Suprapubic skin (tissue), 4 donors: Measurements from ENCODE around the gene PPP1R13B. TPM values are rescaled to one million over a fixed set of nuclear protein-coding genes. Genes with fewer than 3 reads are reported as not detected.
A peak's percentile ranks its signal among the peaks of the same experiment; 100 is the strongest.

ENCODE experiments used
- DNase-seq, 2 donors: peaks; one replicate each; pipeline ENCODE4 v3.0.0-alpha.2; 2019; ENCODE audit warnings: low spot score in 2 of 2
- H3K27ac ChIP-seq: fragments of 200-600 bp; sonication (generic); one replicate; pipeline ENCODE4 v1.5.1; 2019
- H3K27me3 ChIP-seq: fragments of 200-600 bp; sonication (generic); one replicate; pipeline ENCODE4 v1.5.1; 2019
- H3K36me3 ChIP-seq: fragments of 200-600 bp; sonication (generic); one replicate; pipeline ENCODE4 v1.5.1; 2019
- H3K4me1 ChIP-seq: fragments of 200-600 bp; sonication (generic); one replicate; pipeline ENCODE4 v1.5.1; 2019
- H3K4me3 ChIP-seq: fragments of 200-600 bp; sonication (generic); one replicate; pipeline ENCODE4 v1.5.1; 2019; ENCODE audit warnings: mild to moderate bottlenecking
- H3K9me3 ChIP-seq: fragments of 200-600 bp; sonication (generic); one replicate; pipeline ENCODE4 v1.5.1; 2019
- EP300 ChIP-seq: sonication (generic); formaldehyde crosslinking; IDR thresholded peaks from one replicate; pipeline ENCODE4 v1.6.1; 2017; ENCODE audit warnings: antibody characterized with exemption
- POLR2A ChIP-seq, 2 donors: fragments of 450-650 bp; IDR thresholded peaks; one replicate each; pipeline ENCODE4 v1.6.1; 2017; ENCODE audit warnings: antibody characterized with exemption in 2 of 2, mild to moderate bottlenecking in 2 of 2, moderate library complexity in 2 of 2
- POLR2AphosphoS5 ChIP-seq, 3 donors: sonication (generic); formaldehyde crosslinking; IDR thresholded peaks; one replicate each; pipeline ENCODE4 v1.6.1; 2017; ENCODE audit warnings: antibody characterized with exemption in 3 of 3
- WGBS: methylation state at CpG from one replicate; pipeline ENCODE4 v1.1.5; 2018; 5-methylcytosine and 5-hydroxymethylcytosine counted together
- total RNA-seq, 4 donors: library from RNA; depleted of rRNA; stranded (reverse); fragments of >200 nt; gene quantifications; one replicate each; pipeline ENCODE4 v1.1.0, GENCODE V29; 2016
- TF ChIP-seq, protein P1 (sequence below), 2 donors: fragments of 200-600 bp in 1 of 2; fragments of 450-650 bp in 1 of 2; sonication (generic) in 1 of 2; IDR thresholded peaks; one replicate each; pipeline ENCODE4 v1.5.1; 2016 to 2019; ENCODE audit warnings: antibody characterized with exemption in 2 of 2, mild to moderate bottlenecking in 1 of 2, moderate library complexity in 1 of 2

Gene PPP1R13B
- total RNA-seq, 4 donors from 2014 or later: 21.7 to 51.6 (median 36.4) TPM

DNA sequence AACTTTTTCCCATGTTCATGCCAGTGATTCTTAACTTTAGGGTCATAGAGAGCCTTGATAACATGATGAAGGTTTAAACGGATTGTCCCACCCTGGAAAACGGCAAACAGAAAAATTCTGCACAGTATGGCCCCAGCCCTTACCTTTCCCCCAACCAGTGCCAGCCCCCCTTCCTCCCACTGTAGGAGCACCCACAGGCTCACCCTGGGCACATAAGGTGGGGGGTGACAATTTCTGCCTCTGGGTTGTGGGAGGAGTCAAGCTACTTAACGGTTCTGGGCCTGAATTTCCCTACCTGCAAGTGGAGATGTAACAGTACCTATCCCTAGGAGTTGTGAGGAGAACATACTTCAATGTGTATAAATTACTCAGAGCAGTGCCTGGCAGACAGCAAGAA, 150.2 kb downstream of the PPP1R13B start:
- DNase-seq: peak in 1 of 2 donors; percentile 29
- Histone ChIP-seq H3K4me3 (no peak overlapping the region), H3K36me3 (peaks cover 70% of the 10 kb centered on the region), H3K27ac (no peak overlapping the region), H3K4me1 (peaks cover 70% of the 10 kb centered on the region), H3K27me3 (no peaks in the 10 kb centered on the region), H3K9me3 (no peaks in the 10 kb centered on the region)
- 23% methylated on average over 3 of the region's 3 CpGs for WGBS
- TF ChIP-seq, protein P1, sequence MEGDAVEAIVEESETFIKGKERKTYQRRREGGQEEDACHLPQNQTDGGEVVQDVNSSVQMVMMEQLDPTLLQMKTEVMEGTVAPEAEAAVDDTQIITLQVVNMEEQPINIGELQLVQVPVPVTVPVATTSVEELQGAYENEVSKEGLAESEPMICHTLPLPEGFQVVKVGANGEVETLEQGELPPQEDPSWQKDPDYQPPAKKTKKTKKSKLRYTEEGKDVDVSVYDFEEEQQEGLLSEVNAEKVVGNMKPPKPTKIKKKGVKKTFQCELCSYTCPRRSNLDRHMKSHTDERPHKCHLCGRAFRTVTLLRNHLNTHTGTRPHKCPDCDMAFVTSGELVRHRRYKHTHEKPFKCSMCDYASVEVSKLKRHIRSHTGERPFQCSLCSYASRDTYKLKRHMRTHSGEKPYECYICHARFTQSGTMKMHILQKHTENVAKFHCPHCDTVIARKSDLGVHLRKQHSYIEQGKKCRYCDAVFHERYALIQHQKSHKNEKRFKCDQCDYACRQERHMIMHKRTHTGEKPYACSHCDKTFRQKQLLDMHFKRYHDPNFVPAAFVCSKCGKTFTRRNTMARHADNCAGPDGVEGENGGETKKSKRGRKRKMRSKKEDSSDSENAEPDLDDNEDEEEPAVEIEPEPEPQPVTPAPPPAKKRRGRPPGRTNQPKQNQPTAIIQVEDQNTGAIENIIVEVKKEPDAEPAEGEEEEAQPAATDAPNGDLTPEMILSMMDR (IDR thresholded peaks at IDR 0.05): no peak
- TF ChIP-seq POLR2A (IDR thresholded peaks at IDR 0.05): no peak
- no peak for TF ChIP-seq EP300
- no peak for TF ChIP-seq POLR2AphosphoS5 (IDR thresholded peaks at IDR 0.05)

DNA sequence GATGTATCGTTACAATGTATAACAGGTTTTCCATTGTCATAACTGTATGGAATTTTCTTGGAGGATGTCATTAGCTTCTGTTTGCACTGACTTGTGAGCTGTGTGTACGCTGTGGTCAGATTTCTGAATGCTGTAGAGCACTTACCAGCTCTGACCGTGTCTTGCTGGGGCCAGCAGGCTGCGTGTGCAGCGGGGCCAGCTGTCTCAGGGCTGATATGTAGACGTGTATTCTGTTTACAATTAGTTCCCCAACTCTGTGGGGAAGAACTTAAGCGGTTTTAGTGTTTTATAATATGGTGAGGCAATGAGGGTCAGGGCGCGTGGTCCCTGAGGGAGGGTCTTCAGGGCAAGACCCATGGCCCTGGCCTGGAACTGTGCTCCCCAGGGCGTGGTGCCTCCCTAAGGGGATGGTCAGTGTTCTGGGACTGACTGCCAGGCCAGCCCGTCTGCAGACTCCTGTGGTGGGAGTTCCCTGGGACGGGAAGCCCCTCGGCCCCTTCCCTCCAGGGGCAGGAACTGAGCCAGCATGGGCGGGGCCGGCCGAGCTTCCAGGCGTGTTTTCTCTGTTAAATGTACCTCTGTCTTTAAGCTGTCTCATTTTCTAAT, 150.8 kb downstream of the PPP1R13B start:
- peak in 1 of 2 donors; percentile 74 for DNase-seq
- Histone ChIP-seq H3K9me3 (no peaks in the 10 kb centered on the region), H3K4me3 (no peak overlapping the region), H3K27me3 (no peaks in the 10 kb centered on the region), H3K4me1 (peaks cover 70% of the 10 kb centered on the region), H3K27ac (peak overlapping the region; percentile 24), H3K36me3 (peaks cover 66% of the 10 kb centered on the region)
- TF ChIP-seq POLR2A (IDR thresholded peaks at IDR 0.05) (no peak), POLR2AphosphoS5 (IDR thresholded peaks at IDR 0.05) (no peak), EP300 (no peak)
- TF ChIP-seq, protein P1 (IDR thresholded peaks at IDR 0.05): no peak
- 21% methylated on average over 17 of the region's 17 CpGs for WGBS

- no peaks in the 10 kb centered on the region for H3K9me3 ChIP-seq
- DNase-seq: peak; percentile 60 to 61
- no peak overlapping the region for H3K4me3 ChIP-seq
- TF ChIP-seq, protein P1 (IDR thresholded peaks at IDR 0.05): no peak
- no peak for TF ChIP-seq POLR2AphosphoS5 (IDR thresholded peaks at IDR 0.05)
- TF ChIP-seq EP300: no peak
- TF ChIP-seq POLR2A (IDR thresholded peaks at IDR 0.05): no peak
- 63% methylated on average over 6 of the region's 13 CpGs for WGBS
- H3K36me3 ChIP-seq: peaks cover 65% of the 10 kb centered on the region
- no peak overlapping the region for H3K27ac ChIP-seq
- no peaks in the 10 kb centered on the region for H3K27me3 ChIP-seq
- H3K4me1 ChIP-seq: peaks cover 70% of the 10 kb centered on the region
Measured at GRCh38 chr14:103696070-103696402, 151.3 kb downstream of the PPP1R13B start.

DNA sequence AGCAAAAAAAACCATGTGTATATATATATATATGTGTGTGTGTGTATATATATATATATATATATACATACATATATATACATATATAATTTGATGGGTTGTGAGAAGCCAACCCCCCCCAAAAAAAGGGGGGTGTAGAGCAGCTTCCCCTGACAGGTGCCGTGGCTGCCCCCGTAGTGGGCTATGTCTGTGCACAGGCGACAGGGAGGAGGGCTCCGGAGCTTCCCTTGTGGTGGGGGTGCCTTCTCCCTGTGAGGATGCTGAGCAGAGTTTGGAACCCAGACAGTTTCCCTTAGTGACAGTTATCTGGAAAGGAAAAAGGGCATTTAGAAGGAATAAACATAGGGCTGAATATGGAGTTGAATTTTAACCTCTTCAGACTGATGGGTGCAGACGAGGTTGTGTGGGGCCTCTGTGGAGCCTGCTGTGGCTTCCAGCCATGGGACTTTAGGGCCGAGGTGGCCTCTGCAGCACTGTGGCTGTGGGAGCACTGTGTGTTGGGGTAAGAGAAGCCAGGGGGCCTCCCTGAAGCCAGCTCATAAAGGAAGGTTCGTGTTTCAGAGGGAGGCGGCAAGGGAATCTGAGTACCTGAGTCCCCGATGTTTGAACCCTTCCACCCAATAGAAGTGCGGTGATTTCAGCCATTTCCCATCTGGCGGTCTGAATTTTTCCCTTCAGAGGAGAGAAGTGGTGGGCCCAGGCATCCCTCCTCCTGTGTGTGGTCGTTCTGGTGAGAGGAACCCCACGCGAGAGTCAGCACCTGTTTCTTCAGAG, 151.9 kb downstream of the PPP1R13B start:
- Histone ChIP-seq H3K4me3 (no peak overlapping the region), H3K9me3 (no peaks in the 10 kb centered on the region), H3K27me3 (no peaks in the 10 kb centered on the region), H3K36me3 (peaks cover 60% of the 10 kb centered on the region), H3K4me1 (peaks cover 70% of the 10 kb centered on the region), H3K27ac (no peak overlapping the region)
- TF ChIP-seq POLR2AphosphoS5 (IDR thresholded peaks at IDR 0.05): no peak
- no peak for TF ChIP-seq EP300
- no peak for TF ChIP-seq POLR2A (IDR thresholded peaks at IDR 0.05)
- TF ChIP-seq, protein P1 (IDR thresholded peaks at IDR 0.05): no peak
- WGBS: 71% methylated on average over 13 of the region's 14 CpGs
- DNase-seq: peak; percentile 54 to 76

- Histone ChIP-seq H3K4me3 (no peak overlapping the region), H3K27me3 (no peaks in the 10 kb centered on the region), H3K36me3 (peaks cover 54% of the 10 kb centered on the region), H3K27ac (no peak overlapping the region), H3K4me1 (peaks cover 67% of the 10 kb centered on the region), H3K9me3 (no peaks in the 10 kb centered on the region)
- WGBS: 88% methylated on average over 20 of the region's 20 CpGs
- peak; percentile 49 to 54 for DNase-seq
- TF ChIP-seq POLR2A (IDR thresholded peaks at IDR 0.05): no peak
- TF ChIP-seq POLR2AphosphoS5 (IDR thresholded peaks at IDR 0.05): no peak
- TF ChIP-seq EP300: no peak
- TF ChIP-seq, protein P1 (IDR thresholded peaks at IDR 0.05): no peak
Measured at GRCh38 chr14:103694572-103695026, 152.8 kb downstream of the PPP1R13B start.
